Effector memory CD4-positive, alpha-beta T cell (primary cell): ENCODE results near the gene FKBP1B.

Source experiments
- DNase-seq, 3 donors: peaks; one replicate each; pipeline ENCODE4 v3.0.0-alpha.2; 2020
- H3K27ac ChIP-seq: 2 replicates; pipeline ENCODE4 v1.7.0; 2013; ENCODE audit warnings: mild to moderate bottlenecking, low read length, moderate library complexity; ENCODE audit not compliant: insufficient read depth, poor library complexity, severe bottlenecking
- H3K27me3 ChIP-seq: replicated peaks from 2 replicates; pipeline ENCODE4 v1.7.0; 2013; ENCODE audit warnings: mild to moderate bottlenecking, low read length; ENCODE audit not compliant: insufficient read depth, control insufficient read depth, poor library complexity, severe bottlenecking
- H3K36me3 ChIP-seq: 2 replicates; pipeline ENCODE4 v1.7.0; 2013; ENCODE audit warnings: mild to moderate bottlenecking, low read length, moderate library complexity; ENCODE audit not compliant: control insufficient read depth, insufficient read depth
- H3K4me1 ChIP-seq: 2 replicates; pipeline ENCODE4 v1.7.0; 2013; ENCODE audit warnings: low read length, mild to moderate bottlenecking; ENCODE audit not compliant: control insufficient read depth, insufficient read depth, poor library complexity, severe bottlenecking
- H3K4me3 ChIP-seq: 2 replicates; pipeline ENCODE4 v1.7.0; 2013; ENCODE audit warnings: low read length, low read depth, mild to moderate bottlenecking; ENCODE audit not compliant: insufficient read depth, poor library complexity, severe bottlenecking
- H3K9me3 ChIP-seq: 2 replicates; pipeline ENCODE4 v1.7.0; 2013; ENCODE audit warnings: mild to moderate bottlenecking, low read length, moderate library complexity; ENCODE audit not compliant: control insufficient read depth

FKBP1B gene

GRCh38 chr2:24015562-24016375 is 33.8 kb upstream of the FKBP1B start:
- H3K9me3 ChIP-seq = no peaks in the 10 kb centered on the region
- H3K27ac ChIP-seq = no peak overlapping the region
- DNase-seq = no peak

GRCh38 chr2:24016376-24016761 is 33.2 kb upstream of the FKBP1B start:
- Histone ChIP-seq H3K27ac (no peak overlapping the region), H3K4me1 (no peaks in the 10 kb centered on the region), H3K36me3 (no peaks in the 10 kb centered on the region), H3K4me3 (no peak overlapping the region), H3K27me3 (no peaks in the 10 kb centered on the region), H3K9me3 (no peaks in the 10 kb centered on the region)
- no peak for DNase-seq

More at GRCh38 chr2:24015562-24016375, 33.8 kb upstream of the FKBP1B start:
- H3K4me1 ChIP-seq = no peaks in the 10 kb centered on the region
- peaks cover 5% of the 10 kb centered on the region for H3K27me3 ChIP-seq
- no peaks in the 10 kb centered on the region for H3K36me3 ChIP-seq
- H3K4me3 ChIP-seq = no peak overlapping the region

GRCh38 chr2:24016853-24017703 is 32.5 kb upstream of the FKBP1B start:
- Histone ChIP-seq H3K27me3 (no peaks in the 10 kb centered on the region), H3K9me3 (no peaks in the 10 kb centered on the region), H3K36me3 (no peaks in the 10 kb centered on the region), H3K4me1 (no peaks in the 10 kb centered on the region), H3K27ac (no peak overlapping the region), H3K4me3 (no peak overlapping the region)
- no peak for DNase-seq

- no peak overlapping the region for H3K27ac ChIP-seq
- H3K4me1 ChIP-seq = no peaks in the 10 kb centered on the region
- H3K36me3 ChIP-seq = no peaks in the 10 kb centered on the region
- no peaks in the 10 kb centered on the region for H3K27me3 ChIP-seq
- no peak for DNase-seq
- H3K4me3 ChIP-seq = no peak overlapping the region
- no peaks in the 10 kb centered on the region for H3K9me3 ChIP-seq
These were observed 31.8 kb upstream of the FKBP1B start for GRCh38 chr2:24017711-24018110.

GRCh38 chr2:24018241-24018640 is 31.3 kb upstream of the FKBP1B start:
- Histone ChIP-seq H3K4me3 (no peak overlapping the region), H3K27me3 (no peaks in the 10 kb centered on the region), H3K9me3 (no peaks in the 10 kb centered on the region), H3K36me3 (peaks cover 3% of the 10 kb centered on the region), H3K27ac (no peak overlapping the region), H3K4me1 (no peaks in the 10 kb centered on the region)
- DNase-seq = no peak

- H3K27ac ChIP-seq = no peak overlapping the region
- no peaks in the 10 kb centered on the region for H3K9me3 ChIP-seq
- H3K4me3 ChIP-seq = no peak overlapping the region
- H3K27me3 ChIP-seq = no peaks in the 10 kb centered on the region
- H3K36me3 ChIP-seq = peaks cover 12% of the 10 kb centered on the region
- no peaks in the 10 kb centered on the region for H3K4me1 ChIP-seq
- no peak for DNase-seq
These were observed 29.8 kb upstream of the FKBP1B start for GRCh38 chr2:24019729-24020128.

GRCh38 chr2:24020244-24020643 is 29.3 kb upstream of the FKBP1B start:
- Histone ChIP-seq H3K4me3 (no peak overlapping the region), H3K27me3 (no peaks in the 10 kb centered on the region), H3K4me1 (no peaks in the 10 kb centered on the region), H3K27ac (no peak overlapping the region), H3K9me3 (no peaks in the 10 kb centered on the region), H3K36me3 (peaks cover 12% of the 10 kb centered on the region)
- no peak for DNase-seq

GRCh38 chr2:24021122-24021998 is 28.2 kb upstream of the FKBP1B start:
- no peaks in the 10 kb centered on the region for H3K9me3 ChIP-seq
- no peaks in the 10 kb centered on the region for H3K4me1 ChIP-seq
- peaks cover 14% of the 10 kb centered on the region for H3K36me3 ChIP-seq
- H3K27ac ChIP-seq = no peak overlapping the region
- DNase-seq = no peak
- H3K4me3 ChIP-seq = no peak overlapping the region
- no peaks in the 10 kb centered on the region for H3K27me3 ChIP-seq

GRCh38 chr2:24022324-24022974 is 27.1 kb upstream of the FKBP1B start:
- Histone ChIP-seq H3K4me3 (no peak overlapping the region), H3K4me1 (no peaks in the 10 kb centered on the region), H3K27ac (no peak overlapping the region), H3K9me3 (no peaks in the 10 kb centered on the region), H3K27me3 (no peaks in the 10 kb centered on the region), H3K36me3 (peaks cover 15% of the 10 kb centered on the region)
- DNase-seq = no peak
